Neuronal stem cell (in vitro differentiated cells): ENCODE data around the gene DNAH17.

ENCODE experiments used
- DNase-seq: peaks from one replicate; pipeline ENCODE4 v3.0.0-alpha.2; 2013; ENCODE audit warnings: low spot score
- H2AFZ ChIP-seq: one replicate; pipeline ENCODE4 v1.6.1; 2013; ENCODE audit warnings: mild to moderate bottlenecking, low read length, inconsistent platforms
- H2AK5ac ChIP-seq: 2 replicates; pipeline ENCODE4 v1.6.1; 2013; ENCODE audit warnings: low read depth, mild to moderate bottlenecking, inconsistent platforms, low read length, moderate library complexity, mixed read lengths
- H2BK120ac ChIP-seq: 2 replicates; pipeline ENCODE4 v1.6.1; 2013; ENCODE audit warnings: low read depth, mild to moderate bottlenecking, inconsistent platforms, low read length, moderate library complexity, mixed read lengths
- H2BK12ac ChIP-seq: one replicate; pipeline ENCODE4 v1.6.1; 2013; ENCODE audit warnings: low read length, inconsistent platforms
- H2BK15ac ChIP-seq: 2 replicates; pipeline ENCODE4 v1.6.1; 2013; ENCODE audit warnings: mild to moderate bottlenecking, low read length, inconsistent platforms, mixed read lengths
- H2BK5ac ChIP-seq: one replicate; pipeline ENCODE4 v1.6.1; 2013; ENCODE audit warnings: inconsistent platforms, mild to moderate bottlenecking, low read length, moderate library complexity
- H3K14ac ChIP-seq: one replicate; pipeline ENCODE4 v1.6.1; 2013; ENCODE audit warnings: low read length, inconsistent platforms
- H3K18ac ChIP-seq: 2 replicates; pipeline ENCODE4 v1.6.1; 2013; ENCODE audit warnings: low read length, inconsistent platforms
- H3K23ac ChIP-seq: 2 replicates; pipeline ENCODE4 v1.6.1; 2013; ENCODE audit warnings: low read depth, mild to moderate bottlenecking, mixed read lengths, low read length, inconsistent platforms; ENCODE audit not compliant: poor library complexity
- H3K27ac ChIP-seq: replicated peaks from 3 replicates; pipeline ENCODE4 v1.5.1; 2013; ENCODE audit warnings: low read length, inconsistent platforms
- H3K27me3 ChIP-seq, 3 experiments: 2 replicates each; pipeline ENCODE4 v1.6.1; 2013; ENCODE audit warnings: low read length in 3 of 3, mild to moderate bottlenecking in 2 of 3, inconsistent platforms in 1 of 3, low read depth in 1 of 3, mixed read lengths in 1 of 3, moderate library complexity in 1 of 3; ENCODE audit not compliant: control insufficient read depth in 3 of 3, insufficient read depth in 3 of 3
- H3K36me3 ChIP-seq, 2 donors: replicated peaks in 1 of 2; 2 replicates each; pipeline ENCODE4 v1.6.1; 2013; ENCODE audit warnings: low read length in 2 of 2; ENCODE audit not compliant: control insufficient read depth in 2 of 2, insufficient read depth in 2 of 2
- H3K4ac ChIP-seq: 2 replicates; pipeline ENCODE4 v1.6.1; 2013; ENCODE audit warnings: inconsistent platforms, mild to moderate bottlenecking, low read length, moderate library complexity
- H3K4me1 ChIP-seq, 2 donors: 1 replicate in 1 of 2; 2 replicates in 1 of 2; pipeline ENCODE4 v1.6.1; 2013; ENCODE audit warnings: low read length in 2 of 2, low read depth in 1 of 2; ENCODE audit not compliant: control insufficient read depth in 2 of 2, insufficient read depth in 1 of 2
- H3K4me2 ChIP-seq: one replicate; pipeline ENCODE4 v1.6.1; 2013; ENCODE audit warnings: mild to moderate bottlenecking, low read length, inconsistent platforms; ENCODE audit not compliant: insufficient read depth, poor library complexity, severe bottlenecking
- H3K4me3 ChIP-seq, 2 donors: 2 replicates each; pipeline ENCODE4 v1.5.1; 2013; ENCODE audit warnings: low read length in 2 of 2, mild to moderate bottlenecking in 2 of 2, inconsistent platforms in 1 of 2, moderate library complexity in 1 of 2
- H3K79me1 ChIP-seq: one replicate; pipeline ENCODE4 v1.6.1; 2013; ENCODE audit warnings: low read depth, mild to moderate bottlenecking, inconsistent platforms, low read length, moderate library complexity
- H3K9ac ChIP-seq: one replicate; pipeline ENCODE4 v1.6.1; 2013; ENCODE audit warnings: mild to moderate bottlenecking, low read depth, low read length, inconsistent platforms; ENCODE audit not compliant: poor library complexity
- H3K9me3 ChIP-seq, 2 donors: replicated peaks in 1 of 2; 2 replicates each; pipeline versions ENCODE3 to v1.6.1; 2013; ENCODE audit warnings: low read length in 2 of 2, mild to moderate bottlenecking in 2 of 2, inconsistent platforms in 1 of 2, low read depth in 1 of 2, mixed read lengths in 1 of 2, moderate library complexity in 1 of 2; ENCODE audit not compliant: control insufficient read depth in 2 of 2, insufficient read depth in 1 of 2
- H4K8ac ChIP-seq: one replicate; pipeline ENCODE4 v1.6.1; 2013; ENCODE audit warnings: low read depth, mild to moderate bottlenecking, inconsistent platforms, low read length, moderate library complexity
- H4K91ac ChIP-seq: one replicate; pipeline ENCODE4 v1.6.1; 2013; ENCODE audit warnings: low read length, low read depth, mild to moderate bottlenecking, inconsistent platforms; ENCODE audit not compliant: poor library complexity
- WGBS, 2 donors: extraction: QIAGEN DNeasy Blood & Tissue Kit; methylation state at CpG; one replicate each; pipeline ENCODE4 v1.1.7; 2013; ENCODE audit warnings: missing lambda C conversion rate in 2 of 2, mixed read lengths in 1 of 2; ENCODE audit not compliant: insufficient read length in 2 of 2, insufficient replicate concordance in 1 of 2; ENCODE audit errors: extremely low coverage in 2 of 2; 5-methylcytosine and 5-hydroxymethylcytosine counted together

The DNAH17 gene

GRCh38 chr17:78379131-78379491 is 198.1 kb downstream of the DNAH17 start:
- Histone ChIP-seq H3K18ac (peak overlapping the region; percentile 82), H4K8ac (no peak overlapping the region), H3K27me3 (no peaks in the 10 kb centered on the region), H3K27ac (no peak overlapping the region), H2BK15ac (no peak overlapping the region), H3K23ac (peak overlapping the region; percentile 50), H4K91ac (no peak overlapping the region), H3K4me1 (peaks cover 25 to 40% of the 10 kb centered on the region in 2 donors), H3K4me3 (peak overlapping the region; percentile 98 to 99), H2BK5ac (peak overlapping the region; percentile 45), H2BK12ac (no peak overlapping the region), H3K9me3 (no peaks in the 10 kb centered on the region), H3K36me3 (peaks cover 0 to 30% of the 10 kb centered on the region in 2 donors), H2BK120ac (no peak overlapping the region), H3K14ac (peak overlapping the region; percentile 86), H3K9ac (peak overlapping the region; percentile 96), H3K4me2 (peak overlapping the region; percentile 83), H3K79me1 (peaks cover 14% of the 10 kb centered on the region), H2AFZ (peak overlapping the region; percentile 84), H3K4ac (no peak overlapping the region), H2AK5ac (peak overlapping the region; percentile 91)
- WGBS, 2 donors: no CpG with 5 or more reads among the region's 7 CpGs
- no peak for DNase-seq

GRCh38 chr17:78378225-78379130 is 198.7 kb downstream of the DNAH17 start, which contains the start of gene PGS1:
Gene PGS1 (plus strand): TSS chr17:78378649. CDS start chr17:78378666, 17 bp downstream.
- Histone ChIP-seq H2BK12ac (peak within 1 kb of the TSS; percentile 52), H3K18ac (peak within 1 kb of the TSS; percentile 95), H3K9me3 (no peaks in the 10 kb centered on the region), H2BK5ac (peak within 1 kb of the TSS; percentile 77), H3K4me3 (peak within 1 kb of the TSS; percentile 98 to 99), H2BK15ac (peak within 1 kb of the TSS; percentile 91), H2AFZ (peak within 1 kb of the TSS; percentile 84), H2BK120ac (peak within 1 kb of the TSS; percentile 68), H3K4me2 (peak within 1 kb of the TSS; percentile 83), H3K27ac (peak within 1 kb of the TSS; percentile 24), H3K4ac (peak within 1 kb of the TSS; percentile 38), H3K23ac (peak within 1 kb of the TSS; percentile 50), H3K9ac (peak within 1 kb of the TSS; percentile 96), H4K8ac (peak within 1 kb of the TSS; percentile 89), H3K36me3 (peaks cover 0 to 30% of the 10 kb centered on the region in 2 donors), H3K4me1 (peaks cover 26 to 39% of the 10 kb centered on the region in 2 donors), H3K27me3 (no peaks in the 10 kb centered on the region), H4K91ac (peak within 1 kb of the TSS; percentile 56), H3K14ac (peak within 1 kb of the TSS; percentile 86), H2AK5ac (peak within 1 kb of the TSS; percentile 91), H3K79me1 (peaks cover 14% of the 10 kb centered on the region)
- WGBS, 2 donors: no CpG with 5 or more reads among the region's 89 CpGs
- peak; percentile 58 for DNase-seq

- H3K79me1 ChIP-seq: peaks cover 14% of the 10 kb centered on the region
- DNase-seq: no peak
- H2BK5ac ChIP-seq: peak overlapping the region; percentile 77
- peaks cover 0 to 28% of the 10 kb centered on the region in 2 donors for H3K36me3 ChIP-seq
- no peaks in the 10 kb centered on the region for H3K27me3 ChIP-seq
- H3K14ac ChIP-seq: no peak overlapping the region
- no peak overlapping the region for H3K4me2 ChIP-seq
- H2BK12ac ChIP-seq: peak overlapping the region; percentile 52
- no peaks in the 10 kb centered on the region for H3K9me3 ChIP-seq
- no CpG with 5 or more reads among the region's 14 CpGs for WGBS, 2 donors
- H3K9ac ChIP-seq: no peak overlapping the region
- peak overlapping the region; percentile 24 for H3K27ac ChIP-seq
- peak overlapping the region; percentile 89 for H4K8ac ChIP-seq
- peak overlapping the region; percentile 84 for H2AFZ ChIP-seq
- peaks cover 29 to 42% of the 10 kb centered on the region in 2 donors for H3K4me1 ChIP-seq
- peak overlapping the region; percentile 50 for H3K23ac ChIP-seq
- peak overlapping the region; percentile 91 for H2BK15ac ChIP-seq
- peak overlapping the region; percentile 95 for H3K18ac ChIP-seq
- H3K4ac ChIP-seq: peak overlapping the region; percentile 38
- H3K4me3 ChIP-seq: no peak overlapping the region
- peak overlapping the region; percentile 56 for H4K91ac ChIP-seq
- H2BK120ac ChIP-seq: peak overlapping the region; percentile 68
- peak overlapping the region; percentile 91 for H2AK5ac ChIP-seq
Observed at GRCh38 chr17:78377858-78378224, 199.4 kb downstream of the DNAH17 start.

GRCh38 chr17:78376161-78376560 is 201.0 kb downstream of the DNAH17 start:
- H3K79me1 ChIP-seq: peaks cover 6% of the 10 kb centered on the region
- peaks cover 0 to 14% of the 10 kb centered on the region in 2 donors for H3K36me3 ChIP-seq
- H3K4ac ChIP-seq: no peak overlapping the region
- no peak overlapping the region for H2BK12ac ChIP-seq
- no peak overlapping the region for H2BK15ac ChIP-seq
- H2AFZ ChIP-seq: no peak overlapping the region
- H3K9ac ChIP-seq: no peak overlapping the region
- no peak overlapping the region for H2AK5ac ChIP-seq
- no peaks in the 10 kb centered on the region for H3K9me3 ChIP-seq
- no peak overlapping the region for H4K91ac ChIP-seq
- H4K8ac ChIP-seq: no peak overlapping the region
- H3K27ac ChIP-seq: no peak overlapping the region
- H3K23ac ChIP-seq: no peak overlapping the region
- no peak overlapping the region for H3K4me2 ChIP-seq
- no CpG with 5 or more reads among the region's 5 CpGs for WGBS, 2 donors
- peaks cover 27 to 43% of the 10 kb centered on the region in 2 donors for H3K4me1 ChIP-seq
- H3K14ac ChIP-seq: no peak overlapping the region
- no peak for DNase-seq
- H3K4me3 ChIP-seq: no peak overlapping the region
- H3K27me3 ChIP-seq: no peaks in the 10 kb centered on the region
- no peak overlapping the region for H2BK5ac ChIP-seq
- H3K18ac ChIP-seq: no peak overlapping the region
- no peak overlapping the region for H2BK120ac ChIP-seq
